HepG2 (cell line): Measurements from ENCODE around the gene DDR2. TPM values are rescaled to one million over a fixed set of nuclear protein-coding genes. Genes with fewer than 3 reads are reported as not detected.

Source experiments
- ATAC-seq: fragments of 200-7000 bp; cut with Tn5 transposase; 3 replicates; pipeline ENCODE4 v1.9.1; 2020; ENCODE audit warnings: mild to moderate bottlenecking, moderate library complexity
- BruUV-seq: library from RNA; stranded (reverse); fragments of 400-500 nt; replicated peaks from 2 replicates; lab custom pipeline; 2021; lab: Mats Ljungman, UMichigan
- CTCF ChIA-PET: fragments of 300-600 bp; formaldehyde crosslinking; extraction: SDS; loops from one replicate; lab custom pipeline; 2021; ENCODE audit warnings: low total read pairs, inconsistent platforms, low intra/inter-chr PET ratio; lab: Yijun Ruan, JAX
- POLR2A ChIA-PET: fragments of 350-600 bp; sonication (Branson Sonifier 250); formaldehyde crosslinking; loops from one replicate; lab custom pipeline; 2020; ENCODE audit warnings: antibody characterized with exemption, inconsistent platforms; lab: Yijun Ruan, JAX
- DNase-seq: peaks from one replicate; pipeline ENCODE4 v3.0.0-alpha.2; 2015; ENCODE audit warnings: low spot score
- FAIRE-seq: peaks from 3 replicates; lab custom pipeline; 2011; peaks lifted over from hg19 to GRCh38; lab: Jason Lieb, UNC
- H2AFZ ChIP-seq: one replicate; pipeline ENCODE4 v1.6.1; 2011; ENCODE audit warnings: low read length, inconsistent platforms
- H3K27ac ChIP-seq: fragments of 300-600 bp; 3 replicates; pipeline ENCODE4 v1.8.0; 2011; ENCODE audit warnings: mixed run types, mild to moderate bottlenecking, mixed read lengths, low read length, inconsistent platforms; ENCODE audit not compliant: insufficient read depth; ENCODE audit errors: extremely low read length
- H3K27me3 ChIP-seq, 2 experiments: fragments of 200-600 bp in 1 of 2; 2 replicates in 1 of 2; 3 replicates in 1 of 2; pipeline versions ENCODE4 v1.6.0 to v1.8.0; 2011; ENCODE audit warnings: low read length in 2 of 2, mild to moderate bottlenecking in 2 of 2, moderate library complexity in 2 of 2, inconsistent platforms in 1 of 2; ENCODE audit not compliant: insufficient read depth in 2 of 2, control insufficient read depth in 1 of 2
- H3K36me3 ChIP-seq, 2 experiments: fragments of 200-600 bp in 1 of 2; replicated peaks in 1 of 2; 2 replicates in 1 of 2; 3 replicates in 1 of 2; pipeline versions ENCODE4 v1.5.1 to v1.8.0; 2011; ENCODE audit warnings: low read length in 2 of 2, inconsistent platforms in 1 of 2; ENCODE audit not compliant: insufficient read depth in 2 of 2, control insufficient read depth in 1 of 2
- H3K4me1 ChIP-seq: 2 replicates; pipeline ENCODE4 v1.5.1; 2012; ENCODE audit warnings: low read length, inconsistent platforms; ENCODE audit not compliant: insufficient read depth
- H3K4me2 ChIP-seq: 2 replicates; pipeline ENCODE4 v1.6.0; 2011; ENCODE audit warnings: low read depth, low read length, inconsistent platforms
- H3K4me3 ChIP-seq, 3 experiments: fragments of 200-600 bp in 1 of 3; sonication (generic), shearing (Covaris generic) in 1 of 3; replicated peaks in 1 of 3; 2 replicates each; pipeline ENCODE4 v1.5.1; 2011 to 2016; ENCODE audit warnings: low read length in 3 of 3, inconsistent platforms in 2 of 3, low read depth in 2 of 3, mild to moderate bottlenecking in 2 of 3, control low read depth in 1 of 3, mixed read lengths in 1 of 3; ENCODE audit not compliant: insufficient read depth in 1 of 3
- H3K79me2 ChIP-seq: one replicate; pipeline ENCODE4 v1.6.1; 2011; ENCODE audit warnings: low read length, inconsistent platforms; ENCODE audit not compliant: insufficient read depth
- H3K9ac ChIP-seq: 2 replicates; pipeline ENCODE4 v1.6.0; 2011; ENCODE audit warnings: mild to moderate bottlenecking, low read depth, low read length, inconsistent platforms; ENCODE audit not compliant: insufficient read depth
- H3K9me3 ChIP-seq: 2 replicates; pipeline ENCODE4 v1.5.1; 2012; ENCODE audit warnings: mild to moderate bottlenecking, low read length
- H4K20me1 ChIP-seq: 2 replicates; pipeline ENCODE4 v1.6.0; 2011; ENCODE audit warnings: inconsistent platforms, mild to moderate bottlenecking, low read length, moderate library complexity; ENCODE audit not compliant: insufficient read depth
- EHMT2 ChIP-seq: fragments of 200-600 bp; sonication (generic); IDR thresholded peaks from 2 replicates; pipeline ENCODE4 v1.7.0; 2017; ENCODE audit warnings: antibody characterized with exemption, low read depth, low read length, borderline replicate concordance
- FOXA1 ChIP-seq, 2 experiments: fragments of 450-650 bp in 1 of 2; sonication (generic) in 1 of 2; formaldehyde crosslinking in 1 of 2; IDR thresholded peaks; 2 replicates each; pipeline versions ENCODE4 v1.4.0 to v1.6.1; 2016 to 2020; ENCODE audit warnings: missing genetic modification reagents in 1 of 2
- NBN ChIP-seq: fragments of 450-650 bp; conservative IDR thresholded peaks from 2 replicates; pipeline ENCODE4 v1.6.1; 2017
- NFRKB ChIP-seq: fragments of 450-650 bp; IDR thresholded peaks from 2 replicates; pipeline ENCODE4 v1.6.1; 2017
- PAF1 ChIP-seq: IDR thresholded peaks from 2 replicates; pipeline ENCODE4 v1.6.1; 2016; ENCODE audit warnings: missing genetic modification reagents, missing compliant biosample characterization
- PRPF4 ChIP-seq: fragments of 200-400 bp; formaldehyde crosslinking; IDR thresholded peaks from 2 replicates; pipeline ENCODE4 v1.6.1; 2016; ENCODE audit warnings: low read length, low read depth; ENCODE audit not compliant: poor library complexity, severe bottlenecking
- SKI ChIP-seq: fragments of 450-650 bp; IDR thresholded peaks from one replicate; pipeline ENCODE4 v1.6.1; 2018; ENCODE audit warnings: mild to moderate bottlenecking; ENCODE audit not compliant: partially characterized antibody
- TERF1 ChIP-seq: sonication (generic); formaldehyde crosslinking; IDR thresholded peaks from 2 replicates; pipeline ENCODE4 v1.8.0; 2022; ENCODE audit warnings: mild to moderate bottlenecking, missing genetic modification reagents, moderate library complexity
- ZNF563 ChIP-seq: sonication (generic); formaldehyde crosslinking; IDR thresholded peaks from 2 replicates; pipeline ENCODE4 v1.8.0; 2022; ENCODE audit warnings: mild to moderate bottlenecking, moderate library complexity, missing genetic modification reagents
- ZNF580 ChIP-seq: IDR thresholded peaks from 2 replicates; pipeline ENCODE4 v1.6.1; 2016; ENCODE audit warnings: low read depth, borderline replicate concordance
- ZNF776 ChIP-seq: sonication (generic); formaldehyde crosslinking; IDR thresholded peaks from 2 replicates; pipeline ENCODE4 v1.4.0; 2020; ENCODE audit warnings: mild to moderate bottlenecking, missing genetic modification reagents
- WGBS: methylation state at CpG from one replicate; pipeline ENCODE4 v1.1.6; 2017; ENCODE audit warnings: low lambda C conversion rate; 5-methylcytosine and 5-hydroxymethylcytosine counted together
- in situ Hi-C: cut with HindIII; loops from 2 replicates; pipeline ENCODE4 v1.10.0; 2017; ENCODE audit warnings: low pct_unique_long_range_greater_than_20kb; ENCODE audit not compliant: extremely low pct_ligation_motif_present
- intact Hi-C: fragments of 100-400 bp; cut with micrococcal nuclease; formaldehyde crosslinking; loops from one replicate; pipeline ENCODE4 v1.10.0; 2022; ENCODE audit not compliant: unreplicated experiment
- polyA plus RNA-seq, 8 experiments: library from polyadenylated mRNA; depleted of rRNA in 3 of 8; stranded (reverse) in 7 of 8; unstranded in 1 of 8; fragments of >200 nt; fragmentation: Illumina TruSeq in 4 of 8; extraction: Trizol in 4 of 8; gene quantifications; 2 replicates each; pipeline versions ENCODE4 v1.2.1 to v1.2.3, GENCODE V29; 2011 to 2016; ENCODE audit warnings: low read depth in 4 of 8, missing spikeins in 1 of 8, mixed read lengths in 1 of 8; ENCODE audit not compliant: insufficient read depth in 1 of 8
- total RNA-seq, 5 experiments: library from RNA; depleted of rRNA; stranded (reverse); fragments of >200 nt; fragmentation: Illumina TruSeq; extraction: Trizol; gene quantifications; 2 replicates each; pipeline ENCODE4 v1.2.3, GENCODE V29; 2016; ENCODE audit warnings: low read depth in 1 of 5
- TF ChIP-seq, protein P1 (sequence below): sonication (generic); formaldehyde crosslinking; IDR thresholded peaks from 2 replicates; pipeline ENCODE4 v1.8.0; 2022; ENCODE audit warnings: missing genetic modification reagents, low read depth, mild to moderate bottlenecking, borderline replicate concordance
- TF ChIP-seq, protein P2 (sequence below): sonication (generic); formaldehyde crosslinking; IDR thresholded peaks from 2 replicates; pipeline ENCODE4 v1.4.0; 2020; ENCODE audit warnings: missing genetic modification reagents

Gene DDR2
- total and polyA plus RNA-seq, 2 of the 13 experiments (the other 11 are each of a cell fraction or from before 2014, with no cell fraction given): 0.36 to 0.38 TPM

DNA sequence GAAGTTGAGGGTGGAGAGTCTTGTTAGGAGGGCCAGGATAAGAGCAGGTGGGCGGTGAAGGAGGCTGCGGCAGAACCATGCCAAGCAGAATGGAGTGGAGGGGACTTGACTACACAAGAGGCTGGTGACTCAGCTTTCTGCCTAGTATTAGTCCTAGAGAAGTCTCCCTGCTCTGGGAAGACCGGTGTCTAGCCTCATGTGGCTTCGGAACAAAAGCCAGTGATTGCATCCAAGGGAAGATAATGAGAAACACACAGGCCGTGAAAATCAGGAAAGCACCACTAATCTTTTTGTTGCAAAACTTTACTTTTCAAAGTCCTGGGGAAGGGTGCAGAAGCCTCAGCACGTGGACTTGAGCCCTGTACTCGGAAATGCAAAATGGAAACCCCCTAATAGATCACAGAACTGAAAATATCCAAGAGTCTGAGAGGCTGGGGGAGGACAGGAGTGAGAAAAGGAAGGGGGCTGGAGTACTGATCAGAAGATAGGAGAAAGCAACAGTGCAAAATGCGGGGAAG lies 31.4 kb downstream of the DDR2 start:
- no peaks in the 10 kb centered on the region for H3K4me1 ChIP-seq
- H3K27me3 ChIP-seq: no peaks in the 10 kb centered on the region; a peak in 1 of 5 replicates
- POLR2A ChIA-PET: no interaction called here
- no TSS peak for BruUV-seq
- H3K4me3 ChIP-seq: no peak overlapping the region
- FAIRE-seq (no peak), ATAC-seq (no peak), DNase-seq (no peak)
- H3K79me2 ChIP-seq: no peaks in the 10 kb centered on the region
- H4K20me1 ChIP-seq: no peaks in the 10 kb centered on the region
- intact Hi-C loops: no loop called here
- no peak for TF ChIP-seq EHMT2
- no peak for TF ChIP-seq ZNF776 (CRISPR knock-in tag)
- TF ChIP-seq NBN: no peak
- TF ChIP-seq, protein P1, sequence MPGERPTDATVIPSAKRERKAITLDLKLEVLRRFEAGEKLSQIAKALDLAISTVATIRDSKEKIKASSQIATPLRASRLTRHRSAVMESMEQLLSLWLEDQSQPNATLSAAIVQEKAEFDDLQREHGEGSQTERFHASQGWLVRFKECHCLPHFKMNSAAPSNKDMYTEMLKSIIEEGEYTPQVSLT: no peak
- no peak for TF ChIP-seq ZNF580 (CRISPR knock-in tag)
- H3K36me3 ChIP-seq: no peaks in the 10 kb centered on the region
- H3K9me3 ChIP-seq: no peaks in the 10 kb centered on the region
- H3K9ac ChIP-seq: no peak overlapping the region
- in situ Hi-C loops: no loop called here
- H3K4me2 ChIP-seq: no peak overlapping the region
- no peak overlapping the region for H2AFZ ChIP-seq
- 80% methylated on average over 8 of the region's 8 CpGs for WGBS
- CTCF ChIA-PET: no interaction called here
- no peak overlapping the region for H3K27ac ChIP-seq

GRCh38 chr1:162666006-162666645 lies 33.9 kb downstream of the DDR2 start:
- no peak for DNase-seq
- no peak for TF ChIP-seq NFRKB
- no peak for TF ChIP-seq TERF1 (CRISPR knock-in tag)
- TF ChIP-seq FOXA1 (IDR thresholded peaks at IDR 0.05): no peak
- no peak for TF ChIP-seq FOXA1 (CRISPR knock-in tag; IDR thresholded peaks at IDR 0.05)
- no peak for TF ChIP-seq PAF1
- no peak for TF ChIP-seq ZNF563 (CRISPR knock-in tag)
- TF ChIP-seq SKI: no peak
- TF ChIP-seq PRPF4: no peak
- TF ChIP-seq, protein P2, sequence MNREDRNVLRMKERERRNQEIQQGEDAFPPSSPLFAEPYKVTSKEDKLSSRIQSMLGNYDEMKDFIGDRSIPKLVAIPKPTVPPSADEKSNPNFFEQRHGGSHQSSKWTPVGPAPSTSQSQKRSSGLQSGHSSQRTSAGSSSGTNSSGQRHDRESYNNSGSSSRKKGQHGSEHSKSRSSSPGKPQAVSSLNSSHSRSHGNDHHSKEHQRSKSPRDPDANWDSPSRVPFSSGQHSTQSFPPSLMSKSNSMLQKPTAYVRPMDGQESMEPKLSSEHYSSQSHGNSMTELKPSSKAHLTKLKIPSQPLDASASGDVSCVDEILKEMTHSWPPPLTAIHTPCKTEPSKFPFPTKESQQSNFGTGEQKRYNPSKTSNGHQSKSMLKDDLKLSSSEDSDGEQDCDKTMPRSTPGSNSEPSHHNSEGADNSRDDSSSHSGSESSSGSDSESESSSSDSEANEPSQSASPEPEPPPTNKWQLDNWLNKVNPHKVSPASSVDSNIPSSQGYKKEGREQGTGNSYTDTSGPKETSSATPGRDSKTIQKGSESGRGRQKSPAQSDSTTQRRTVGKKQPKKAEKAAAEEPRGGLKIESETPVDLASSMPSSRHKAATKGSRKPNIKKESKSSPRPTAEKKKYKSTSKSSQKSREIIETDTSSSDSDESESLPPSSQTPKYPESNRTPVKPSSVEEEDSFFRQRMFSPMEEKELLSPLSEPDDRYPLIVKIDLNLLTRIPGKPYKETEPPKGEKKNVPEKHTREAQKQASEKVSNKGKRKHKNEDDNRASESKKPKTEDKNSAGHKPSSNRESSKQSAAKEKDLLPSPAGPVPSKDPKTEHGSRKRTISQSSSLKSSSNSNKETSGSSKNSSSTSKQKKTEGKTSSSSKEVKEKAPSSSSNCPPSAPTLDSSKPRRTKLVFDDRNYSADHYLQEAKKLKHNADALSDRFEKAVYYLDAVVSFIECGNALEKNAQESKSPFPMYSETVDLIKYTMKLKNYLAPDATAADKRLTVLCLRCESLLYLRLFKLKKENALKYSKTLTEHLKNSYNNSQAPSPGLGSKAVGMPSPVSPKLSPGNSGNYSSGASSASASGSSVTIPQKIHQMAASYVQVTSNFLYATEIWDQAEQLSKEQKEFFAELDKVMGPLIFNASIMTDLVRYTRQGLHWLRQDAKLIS: no peak

More at GRCh38 chr1:162666006-162666645, 33.9 kb downstream of the DDR2 start:
- Histone ChIP-seq H3K4me2 (no peak overlapping the region), H3K4me1 (no peaks in the 10 kb centered on the region), H3K4me3 (no peak overlapping the region), H4K20me1 (no peaks in the 10 kb centered on the region), H3K27me3 (no peaks in the 10 kb centered on the region; a peak in 1 of 5 replicates), H3K9me3 (no peaks in the 10 kb centered on the region), H3K79me2 (no peaks in the 10 kb centered on the region), H3K36me3 (no peaks in the 10 kb centered on the region), H2AFZ (no peak overlapping the region), H3K27ac (no peak overlapping the region), H3K9ac (no peak overlapping the region)
- WGBS: 75% methylated on average over 5 of the region's 5 CpGs
- FAIRE-seq (no peak), ATAC-seq (no peak)
- no TSS peak for BruUV-seq
- ChIA-PET POLR2A (no interaction called here), CTCF (no interaction called here)
- in situ Hi-C loops: no loop called here
- intact Hi-C loops: no loop called here
